CD4-positive, alpha-beta T cell (primary cell): ENCODE data around the gene ZNF135. TPM values are rescaled to one million over a fixed set of nuclear protein-coding genes. Genes with fewer than 3 reads are reported as not detected.

Experiments used
- ATAC-seq: fragments of 200-7000 bp; cut with Tn5 transposase; one replicate; pipeline ENCODE4 v1.10.0; 2022; ENCODE audit warnings: mild to moderate bottlenecking; ENCODE audit not compliant: poor library complexity
- CTCF ChIA-PET: fragments of 350-600 bp; sonication (Branson Sonifier 250); formaldehyde crosslinking; loops from one replicate; lab custom pipeline; 2021; ENCODE audit warnings: antibody characterized with exemption, inconsistent platforms; lab: Charles Lee
- POLR2A ChIA-PET: fragments of 350-600 bp; sonication (Branson Sonifier 250); formaldehyde crosslinking; loops from one replicate; lab custom pipeline; 2021; ENCODE audit warnings: antibody characterized with exemption, inconsistent platforms; lab: Charles Lee
- DNase-seq, 14 experiments: peaks; one replicate each; pipeline ENCODE4 v3.0.0-alpha.2; 2013 to 2020; ENCODE audit warnings: mixed read lengths in 2 of 14
- H3K27ac ChIP-seq, 2 donors: one replicate each; pipeline versions ENCODE4 v1.5.1 to v1.7.0; 2013; ENCODE audit warnings: low read length in 2 of 2, low read depth in 1 of 2, mild to moderate bottlenecking in 1 of 2
- H3K27me3 ChIP-seq, 2 experiments: 1 replicate in 1 of 2; 2 replicates in 1 of 2; pipeline versions ENCODE4 v1.6.1 to v1.7.0; 2013; ENCODE audit warnings: low read length in 2 of 2, control low read depth in 1 of 2, mild to moderate bottlenecking in 1 of 2, moderate library complexity in 1 of 2; ENCODE audit not compliant: insufficient read depth in 2 of 2, control insufficient read depth in 1 of 2
- H3K36me3 ChIP-seq: one replicate; pipeline ENCODE4 v1.6.1; 2013; ENCODE audit warnings: low read length, control low read depth; ENCODE audit not compliant: insufficient read depth
- H3K4me1 ChIP-seq: one replicate; pipeline ENCODE4 v1.6.1; 2013; ENCODE audit warnings: low read length, control low read depth; ENCODE audit not compliant: insufficient read depth
- H3K4me3 ChIP-seq: one replicate; pipeline ENCODE4 v1.5.1; 2013; ENCODE audit warnings: mild to moderate bottlenecking, low read length, moderate library complexity
- H3K9me3 ChIP-seq, 2 experiments: 1 replicate in 1 of 2; 2 replicates in 1 of 2; pipeline versions ENCODE4 v1.6.1 to v1.7.0; 2013; ENCODE audit warnings: low read length in 2 of 2, mild to moderate bottlenecking in 2 of 2, control low read depth in 1 of 2, moderate library complexity in 1 of 2; ENCODE audit not compliant: control insufficient read depth in 1 of 2, insufficient read depth in 1 of 2
- H3K27ac Mint-ChIP-seq: one replicate; pipeline ENCODE4 v1.8.0; 2020; ENCODE audit warnings: mixed read lengths
- H3K27me3 Mint-ChIP-seq: one replicate; pipeline ENCODE4 v1.8.0; 2021; ENCODE audit warnings: mixed read lengths
- H3K36me3 Mint-ChIP-seq: one replicate; pipeline ENCODE4 v1.8.0; 2021; ENCODE audit warnings: low read depth, mixed read lengths
- H3K4me1 Mint-ChIP-seq: one replicate; pipeline ENCODE4 v1.8.0; 2021; ENCODE audit warnings: low read depth, mixed read lengths
- H3K4me3 Mint-ChIP-seq: one replicate; pipeline ENCODE4 v1.8.0; 2020; ENCODE audit warnings: mild to moderate bottlenecking, mixed read lengths
- H3K9me3 Mint-ChIP-seq: one replicate; pipeline ENCODE4 v1.8.0; 2020; ENCODE audit warnings: mixed read lengths
- intact Hi-C, 2 experiments: fragments of 100-400 bp; cut with DNase I in 1 of 2; cut with micrococcal nuclease in 1 of 2; formaldehyde crosslinking; loops; one replicate each; pipeline versions ENCODE4 v1.15.1 to v1.9.0; 2023 to 2025; cut with DNase I, micrococcal nuclease
- total RNA-seq, 174 experiments: library from RNA in 2 of 174; stranded (reverse) in 2 of 174; gene quantifications; one replicate each; pipeline ENCODE4 v1.2.3 and lab custom pipeline; 2021 to 2026
- TF ChIP-seq, protein P1 (sequence below): fragments of 200-600 bp; IDR thresholded peaks from one replicate; pipeline ENCODE4 v1.8.0; 2022; ENCODE audit warnings: antibody characterized with exemption, mild to moderate bottlenecking

ZNF135 gene
- total RNA-seq, 2 experiments from 2014 or later: 1.2 to 1.4 TPM

DNA sequence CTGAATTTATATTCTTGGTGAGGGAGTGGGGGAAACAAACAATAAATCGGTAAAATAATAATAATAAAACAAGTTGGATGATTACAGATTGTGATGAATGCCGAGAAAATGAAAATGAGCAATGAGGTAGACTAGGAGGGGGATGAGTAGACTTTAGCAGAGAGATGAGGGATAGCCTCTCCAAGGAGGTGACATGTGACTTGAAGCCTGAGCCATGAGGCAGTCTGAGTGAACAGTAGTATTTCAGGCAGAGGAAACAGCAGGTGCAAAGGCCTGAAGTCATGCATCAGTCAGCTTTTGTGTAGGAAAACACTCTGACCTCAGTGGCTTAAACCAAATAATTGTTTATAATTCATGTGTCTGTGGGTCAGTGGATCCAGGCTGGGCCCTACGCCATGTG is 4.6 kb downstream of the ZNF135 start:
- H3K27ac Mint-ChIP-seq: no peak overlapping the region
- H3K36me3 Mint-ChIP-seq: peaks cover 91% of the 10 kb centered on the region
- peaks cover 3% of the 10 kb centered on the region for H3K27me3 Mint-ChIP-seq
- POLR2A ChIA-PET: no interaction called here
- TF ChIP-seq, protein P1, sequence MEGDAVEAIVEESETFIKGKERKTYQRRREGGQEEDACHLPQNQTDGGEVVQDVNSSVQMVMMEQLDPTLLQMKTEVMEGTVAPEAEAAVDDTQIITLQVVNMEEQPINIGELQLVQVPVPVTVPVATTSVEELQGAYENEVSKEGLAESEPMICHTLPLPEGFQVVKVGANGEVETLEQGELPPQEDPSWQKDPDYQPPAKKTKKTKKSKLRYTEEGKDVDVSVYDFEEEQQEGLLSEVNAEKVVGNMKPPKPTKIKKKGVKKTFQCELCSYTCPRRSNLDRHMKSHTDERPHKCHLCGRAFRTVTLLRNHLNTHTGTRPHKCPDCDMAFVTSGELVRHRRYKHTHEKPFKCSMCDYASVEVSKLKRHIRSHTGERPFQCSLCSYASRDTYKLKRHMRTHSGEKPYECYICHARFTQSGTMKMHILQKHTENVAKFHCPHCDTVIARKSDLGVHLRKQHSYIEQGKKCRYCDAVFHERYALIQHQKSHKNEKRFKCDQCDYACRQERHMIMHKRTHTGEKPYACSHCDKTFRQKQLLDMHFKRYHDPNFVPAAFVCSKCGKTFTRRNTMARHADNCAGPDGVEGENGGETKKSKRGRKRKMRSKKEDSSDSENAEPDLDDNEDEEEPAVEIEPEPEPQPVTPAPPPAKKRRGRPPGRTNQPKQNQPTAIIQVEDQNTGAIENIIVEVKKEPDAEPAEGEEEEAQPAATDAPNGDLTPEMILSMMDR: no peak
- intact Hi-C loops: no loop called here
- CTCF ChIA-PET: no interaction called here
- Histone ChIP-seq H3K36me3 (no peaks in the 10 kb centered on the region), H3K27me3 (peaks cover 0 to 3% of the 10 kb centered on the region in 2 experiments), H3K4me3 (no peak overlapping the region), H3K9me3 (peaks cover 74 to 81% of the 10 kb centered on the region in 2 experiments), H3K27ac (no peak overlapping the region), H3K4me1 (peaks cover 10% of the 10 kb centered on the region)
- no peak for ATAC-seq
- no peak overlapping the region for H3K4me3 Mint-ChIP-seq
- H3K4me1 Mint-ChIP-seq: peaks cover 4% of the 10 kb centered on the region
- no peak for DNase-seq
- peaks cover 16% of the 10 kb centered on the region for H3K9me3 Mint-ChIP-seq

DNA sequence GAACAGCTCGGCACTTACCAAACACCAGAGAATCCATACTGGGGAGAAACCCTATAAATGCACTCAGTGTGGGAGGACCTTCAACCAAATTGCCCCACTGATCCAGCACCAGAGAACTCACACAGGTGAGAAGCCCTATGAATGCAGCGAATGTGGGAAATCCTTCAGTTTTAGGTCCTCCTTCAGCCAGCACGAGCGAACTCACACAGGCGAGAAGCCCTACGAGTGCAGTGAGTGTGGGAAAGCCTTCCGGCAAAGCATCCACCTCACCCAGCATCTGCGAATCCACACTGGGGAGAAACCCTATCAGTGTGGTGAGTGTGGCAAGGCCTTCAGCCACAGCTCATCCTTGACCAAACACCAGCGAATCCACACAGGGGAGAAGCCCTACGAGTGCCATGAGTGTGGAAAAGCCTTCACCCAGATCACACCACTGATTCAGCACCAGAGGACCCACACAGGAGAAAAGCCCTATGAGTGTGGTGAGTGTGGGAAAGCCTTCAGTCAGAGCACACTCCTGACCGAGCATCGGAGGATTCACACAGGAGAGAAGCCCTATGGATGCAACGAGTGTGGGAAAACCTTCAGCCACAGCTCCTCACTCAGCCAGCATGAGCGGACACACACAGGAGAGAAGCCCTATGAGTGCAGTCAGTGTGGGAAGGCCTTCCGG is 8.3 kb downstream of the ZNF135 start:
- ChIA-PET CTCF (no interaction called here), POLR2A (no interaction called here)
- intact Hi-C loops: no loop called here
- Mint-ChIP-seq H3K27me3 (no peaks in the 10 kb centered on the region), H3K36me3 (peaks cover 81% of the 10 kb centered on the region), H3K27ac (no peak overlapping the region), H3K4me3 (no peak overlapping the region), H3K9me3 (peaks cover 20% of the 10 kb centered on the region), H3K4me1 (no peaks in the 10 kb centered on the region)
- Histone ChIP-seq H3K9me3 (peaks cover 77 to 84% of the 10 kb centered on the region in 2 experiments), H3K4me3 (no peak overlapping the region), H3K36me3 (no peaks in the 10 kb centered on the region), H3K27me3 (no peaks in the 10 kb centered on the region), H3K4me1 (no peaks in the 10 kb centered on the region), H3K27ac (no peak overlapping the region)
- TF ChIP-seq, protein P1: no peak
- ATAC-seq (no peak), DNase-seq (no peak)

DNA sequence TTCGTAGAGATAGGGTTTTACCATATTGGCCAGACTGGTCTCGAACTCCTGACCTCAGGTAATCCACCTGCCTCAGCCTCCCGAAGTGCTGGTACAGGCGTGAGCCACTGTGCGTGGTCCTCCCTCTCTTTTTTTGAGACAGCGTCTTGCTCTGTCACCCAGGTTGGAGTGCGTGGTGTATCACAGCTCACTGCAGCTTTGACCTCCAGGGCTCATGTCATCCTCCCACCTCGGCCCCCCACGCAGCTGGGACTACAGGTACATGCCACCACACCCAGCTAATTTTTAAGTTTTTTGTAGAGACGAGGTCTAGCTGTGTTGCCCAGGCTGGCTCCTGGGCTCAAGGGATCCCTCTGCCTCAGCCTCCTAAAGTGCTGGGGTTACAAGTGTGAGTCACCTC is 20.7 kb downstream of the ZNF135 start:
- H3K9me3 ChIP-seq: peaks cover 62 to 84% of the 10 kb centered on the region in 2 experiments

More for the DNA sequence above, 20.7 kb downstream of the ZNF135 start:
- intact Hi-C loops: no loop called here
- no peaks in the 10 kb centered on the region for H3K4me1 ChIP-seq
- ATAC-seq (no peak), DNase-seq (no peak)
- peaks cover 73% of the 10 kb centered on the region for H3K36me3 Mint-ChIP-seq
- H3K4me3 Mint-ChIP-seq: no peak overlapping the region
- H3K27me3 ChIP-seq: no peaks in the 10 kb centered on the region
- ChIA-PET CTCF (no interaction called here), POLR2A (no interaction called here)
- H3K27ac Mint-ChIP-seq: no peak overlapping the region
- TF ChIP-seq, protein P1: no peak
- no peaks in the 10 kb centered on the region for H3K4me1 Mint-ChIP-seq
- no peaks in the 10 kb centered on the region for H3K27me3 Mint-ChIP-seq
- H3K27ac ChIP-seq: no peak overlapping the region
- H3K4me3 ChIP-seq: no peak overlapping the region
- H3K9me3 Mint-ChIP-seq: peaks cover 19% of the 10 kb centered on the region
- H3K36me3 ChIP-seq: no peaks in the 10 kb centered on the region
